ENCODE results near the gene MTMR3.

MTMR3 gene

GRCh38 chr22:29992341-29993275 is 109.6 kb downstream of the MTMR3 start:
- no peaks in the 10 kb centered on the region for H3K9me3 ChIP-seq (ENCODE audit: low read length)
- H3K36me3 ChIP-seq (ENCODE audit: insufficient read depth, low read length): peaks cover 30% of the 10 kb centered on the region
- H3K27me3 ChIP-seq (ENCODE audit: insufficient read depth, low read length): no peaks in the 10 kb centered on the region
- H3K4me3 ChIP-seq (ENCODE audit: low read length): no peak overlapping the region
- peaks cover 4% of the 10 kb centered on the region for H3K4me1 ChIP-seq (ENCODE audit: insufficient read depth, low read length)
- H2AFZ ChIP-seq (ENCODE audit: low read depth, low read length): no peak overlapping the region

GRCh38 chr22:29994027-29994715 is 111.2 kb downstream of the MTMR3 start:
- H3K4me3 ChIP-seq (ENCODE audit: low read length): no peak overlapping the region
- peaks cover 4% of the 10 kb centered on the region for H3K4me1 ChIP-seq (ENCODE audit: insufficient read depth, low read length)
- no peak overlapping the region for H2AFZ ChIP-seq (ENCODE audit: low read depth, low read length)
- H3K27me3 ChIP-seq (ENCODE audit: insufficient read depth, low read length): no peaks in the 10 kb centered on the region
- H3K36me3 ChIP-seq (ENCODE audit: insufficient read depth, low read length): peaks cover 31% of the 10 kb centered on the region
- no peaks in the 10 kb centered on the region for H3K9me3 ChIP-seq (ENCODE audit: low read length)

GRCh38 chr22:29994943-29995342 is 112.0 kb downstream of the MTMR3 start:
- no peaks in the 10 kb centered on the region for H3K9me3 ChIP-seq (ENCODE audit: low read length)
- H3K27me3 ChIP-seq (ENCODE audit: insufficient read depth, low read length): no peaks in the 10 kb centered on the region
- no peak overlapping the region for H3K4me3 ChIP-seq (ENCODE audit: low read length)
- peaks cover 4% of the 10 kb centered on the region for H3K4me1 ChIP-seq (ENCODE audit: insufficient read depth, low read length)
- no peak overlapping the region for H2AFZ ChIP-seq (ENCODE audit: low read depth, low read length)
- peaks cover 34% of the 10 kb centered on the region for H3K36me3 ChIP-seq (ENCODE audit: insufficient read depth, low read length)

GRCh38 chr22:29997107-29997506 is 114.1 kb downstream of the MTMR3 start:
- Histone ChIP-seq H3K4me1 (ENCODE audit: insufficient read depth, low read length) (peaks cover 4% of the 10 kb centered on the region), H3K36me3 (ENCODE audit: insufficient read depth, low read length) (peaks cover 29% of the 10 kb centered on the region), H3K9me3 (ENCODE audit: low read length) (no peaks in the 10 kb centered on the region), H3K27me3 (ENCODE audit: insufficient read depth, low read length) (no peaks in the 10 kb centered on the region), H3K4me3 (ENCODE audit: low read length) (no peak overlapping the region), H2AFZ (ENCODE audit: low read depth, low read length) (no peak overlapping the region)

- peaks cover 4% of the 10 kb centered on the region for H3K4me1 ChIP-seq (ENCODE audit: insufficient read depth, low read length)
- no peak overlapping the region for H3K4me3 ChIP-seq (ENCODE audit: low read length)
- no peaks in the 10 kb centered on the region for H3K27me3 ChIP-seq (ENCODE audit: insufficient read depth, low read length)
- peaks cover 29% of the 10 kb centered on the region for H3K36me3 ChIP-seq (ENCODE audit: insufficient read depth, low read length)
- H3K9me3 ChIP-seq (ENCODE audit: low read length): no peaks in the 10 kb centered on the region
- H2AFZ ChIP-seq (ENCODE audit: low read depth, low read length): no peak overlapping the region
These were observed 114.5 kb downstream of the MTMR3 start for GRCh38 chr22:29997516-29997915.

- no peaks in the 10 kb centered on the region for H3K27me3 ChIP-seq (ENCODE audit: insufficient read depth, low read length)
- no peaks in the 10 kb centered on the region for H3K4me1 ChIP-seq (ENCODE audit: insufficient read depth, low read length)
- no peaks in the 10 kb centered on the region for H3K9me3 ChIP-seq (ENCODE audit: low read length)
- peaks cover 33% of the 10 kb centered on the region for H3K36me3 ChIP-seq (ENCODE audit: insufficient read depth, low read length)
- H3K4me3 ChIP-seq (ENCODE audit: low read length): no peak overlapping the region
- no peak overlapping the region for H2AFZ ChIP-seq (ENCODE audit: low read depth, low read length)
These were observed 115.8 kb downstream of the MTMR3 start for GRCh38 chr22:29998627-29999384.

- Histone ChIP-seq H3K4me3 (ENCODE audit: low read length) (no peak overlapping the region), H2AFZ (ENCODE audit: low read depth, low read length) (no peak overlapping the region), H3K4me1 (ENCODE audit: insufficient read depth, low read length) (no peaks in the 10 kb centered on the region), H3K36me3 (ENCODE audit: insufficient read depth, low read length) (peaks cover 33% of the 10 kb centered on the region), H3K27me3 (ENCODE audit: insufficient read depth, low read length) (no peaks in the 10 kb centered on the region), H3K9me3 (ENCODE audit: low read length) (no peaks in the 10 kb centered on the region)
These were observed 117.6 kb downstream of the MTMR3 start for GRCh38 chr22:30000566-30000965.

- H3K4me3 ChIP-seq (ENCODE audit: low read length): no peak overlapping the region
- H3K9me3 ChIP-seq (ENCODE audit: low read length): no peaks in the 10 kb centered on the region
- H3K27me3 ChIP-seq (ENCODE audit: insufficient read depth, low read length): no peaks in the 10 kb centered on the region
- no peak overlapping the region for H2AFZ ChIP-seq (ENCODE audit: low read depth, low read length)
- H3K36me3 ChIP-seq (ENCODE audit: insufficient read depth, low read length): peaks cover 33% of the 10 kb centered on the region
- H3K4me1 ChIP-seq (ENCODE audit: insufficient read depth, low read length): no peaks in the 10 kb centered on the region
These were observed 118.5 kb downstream of the MTMR3 start for GRCh38 chr22:30001459-30001858.

- no peak overlapping the region for H3K4me3 ChIP-seq (ENCODE audit: low read length)
- H3K9me3 ChIP-seq (ENCODE audit: low read length): no peaks in the 10 kb centered on the region
- H3K36me3 ChIP-seq (ENCODE audit: insufficient read depth, low read length): peaks cover 46% of the 10 kb centered on the region
- H3K4me1 ChIP-seq (ENCODE audit: insufficient read depth, low read length): peaks cover 4% of the 10 kb centered on the region
- H2AFZ ChIP-seq (ENCODE audit: low read depth, low read length): no peak overlapping the region
- no peaks in the 10 kb centered on the region for H3K27me3 ChIP-seq (ENCODE audit: insufficient read depth, low read length)
These were observed 120.0 kb downstream of the MTMR3 start for GRCh38 chr22:30002861-30003486.

GRCh38 chr22:30004101-30004500 is 121.1 kb downstream of the MTMR3 start:
- Histone ChIP-seq H3K27me3 (ENCODE audit: insufficient read depth, low read length) (no peaks in the 10 kb centered on the region), H3K9me3 (ENCODE audit: low read length) (no peaks in the 10 kb centered on the region), H2AFZ (ENCODE audit: low read depth, low read length) (no peak overlapping the region), H3K36me3 (ENCODE audit: insufficient read depth, low read length) (peaks cover 50% of the 10 kb centered on the region), H3K4me3 (ENCODE audit: low read length) (no peak overlapping the region), H3K4me1 (ENCODE audit: insufficient read depth, low read length) (peaks cover 11% of the 10 kb centered on the region)

GRCh38 chr22:30004694-30005093 is 121.7 kb downstream of the MTMR3 start:
- Histone ChIP-seq H2AFZ (ENCODE audit: low read depth, low read length) (no peak overlapping the region), H3K4me3 (ENCODE audit: low read length) (no peak overlapping the region), H3K4me1 (ENCODE audit: insufficient read depth, low read length) (peaks cover 11% of the 10 kb centered on the region), H3K9me3 (ENCODE audit: low read length) (no peaks in the 10 kb centered on the region), H3K36me3 (ENCODE audit: insufficient read depth, low read length) (peaks cover 51% of the 10 kb centered on the region), H3K27me3 (ENCODE audit: insufficient read depth, low read length) (no peaks in the 10 kb centered on the region)

GRCh38 chr22:30005213-30005857 is 122.4 kb downstream of the MTMR3 start:
- H3K4me1 ChIP-seq (ENCODE audit: insufficient read depth, low read length): peaks cover 11% of the 10 kb centered on the region

More at GRCh38 chr22:30005213-30005857, 122.4 kb downstream of the MTMR3 start:
- Histone ChIP-seq H3K27me3 (ENCODE audit: insufficient read depth, low read length) (no peaks in the 10 kb centered on the region), H3K4me3 (ENCODE audit: low read length) (no peak overlapping the region), H3K36me3 (ENCODE audit: insufficient read depth, low read length) (peaks cover 57% of the 10 kb centered on the region), H3K9me3 (ENCODE audit: low read length) (no peaks in the 10 kb centered on the region), H2AFZ (ENCODE audit: low read depth, low read length) (no peak overlapping the region)

All from neuron (in vitro differentiated cells).